SK-N-SH (cell line): ENCODE results near the gene COL5A1. TPM values are rescaled to one million over a fixed set of nuclear protein-coding genes. Genes with fewer than 3 reads are reported as not detected.

Source experiments
- CTCF ChIA-PET: fragments of 300-600, 350-600 bp; formaldehyde crosslinking; extraction: SDS; loops from one replicate; lab custom pipeline; 2021; lab: Yijun Ruan, JAX
- POLR2A ChIA-PET: fragments of 350-600 bp; sonication (Branson Sonifier 250); formaldehyde crosslinking; extraction: SDS; loops from one replicate; lab custom pipeline; 2020; ENCODE audit warnings: antibody characterized with exemption, inconsistent platforms; lab: Yijun Ruan, JAX
- DNase-seq: peaks from one replicate; pipeline ENCODE4 v3.0.0; 2012
- H2AFZ ChIP-seq: fragments of 200-600 bp; sonication (generic); 2 replicates; pipeline ENCODE4 v1.8.1; 2016; ENCODE audit warnings: antibody characterized with exemption, mild to moderate bottlenecking, low read depth
- H3F3A ChIP-seq: fragments of 200-600 bp; sonication (generic); replicated peaks from 2 replicates; pipeline ENCODE3; 2016; ENCODE audit warnings: antibody characterized with exemption, mild to moderate bottlenecking; ENCODE audit not compliant: insufficient read depth
- H3K27ac ChIP-seq, 2 experiments: fragments of 200-500 bp in 1 of 2; fragments of 200-600 bp in 1 of 2; sonication (Bioruptor generic) in 1 of 2; sonication (generic), shearing (Covaris generic) in 1 of 2; 2 replicates each; pipeline versions ENCODE4 v1.5.1 to v1.6.1; 2014 to 2016; ENCODE audit warnings: low read depth in 2 of 2, inconsistent platforms in 1 of 2, low read length in 1 of 2, mild to moderate bottlenecking in 1 of 2, mixed read lengths in 1 of 2
- H3K27me3 ChIP-seq: fragments of 200-600 bp; sonication (generic), shearing (Covaris generic); 2 replicates; pipeline ENCODE4 v1.6.1; 2016; ENCODE audit warnings: mixed run types; ENCODE audit not compliant: insufficient read depth
- H3K36me3 ChIP-seq, 2 experiments: fragments of 200-500 bp in 1 of 2; fragments of 200-600 bp in 1 of 2; sonication (Bioruptor generic) in 1 of 2; sonication (generic) in 1 of 2; replicated peaks in 1 of 2; 2 replicates each; pipeline versions ENCODE3 to v1.5.1; 2014 to 2016; ENCODE audit warnings: low read length in 1 of 2, mild to moderate bottlenecking in 1 of 2; ENCODE audit not compliant: insufficient read depth in 2 of 2, control insufficient read depth in 1 of 2
- H3K4me1 ChIP-seq, 2 experiments: fragments of 200-500 bp in 1 of 2; fragments of 200-600 bp in 1 of 2; sonication (Bioruptor generic) in 1 of 2; sonication (generic), shearing (Covaris generic) in 1 of 2; 2 replicates each; pipeline versions ENCODE4 v1.5.1 to v1.6.1; 2014 to 2016; ENCODE audit warnings: low read depth in 1 of 2, low read length in 1 of 2, mixed run types in 1 of 2; ENCODE audit not compliant: insufficient read depth in 2 of 2, control insufficient read depth in 1 of 2
- H3K4me2 ChIP-seq: fragments of 200-600 bp; sonication (generic), shearing (Covaris generic); 2 replicates; pipeline ENCODE4 v1.6.1; 2017; ENCODE audit warnings: mixed run types
- H3K4me3 ChIP-seq, 2 experiments: fragments of 200-500 bp in 1 of 2; fragments of 200-600 bp in 1 of 2; sonication (Bioruptor generic) in 1 of 2; sonication (generic), shearing (Covaris generic) in 1 of 2; 2 replicates each; pipeline versions ENCODE4 v1.5.1 to v1.8.1; 2014 to 2016; ENCODE audit warnings: low read depth in 2 of 2, inconsistent platforms in 1 of 2, low read length in 1 of 2, mild to moderate bottlenecking in 1 of 2, mixed read lengths in 1 of 2, moderate library complexity in 1 of 2
- H3K79me2 ChIP-seq: fragments of 200-600 bp; sonication (generic); 2 replicates; pipeline ENCODE4 v1.8.1; 2017; ENCODE audit warnings: mild to moderate bottlenecking; ENCODE audit not compliant: insufficient read depth
- H3K9ac ChIP-seq: fragments of 200-600 bp; sonication (generic); 2 replicates; pipeline ENCODE4 v1.6.1; 2017; ENCODE audit warnings: mixed run types
- H3K9me2 ChIP-seq: fragments of 200-600 bp; sonication (generic); 2 replicates; pipeline ENCODE4 v1.6.1; 2017; ENCODE audit warnings: mixed run types
- H3K9me3 ChIP-seq: fragments of 200-600 bp; sonication (generic); 2 replicates; pipeline ENCODE4 v1.6.1; 2017; ENCODE audit warnings: mixed run types, mild to moderate bottlenecking, moderate library complexity
- H4K20me1 ChIP-seq: fragments of 200-600 bp; sonication (generic); 2 replicates; pipeline ENCODE4 v1.6.1; 2017; ENCODE audit warnings: mild to moderate bottlenecking, mixed run types; ENCODE audit not compliant: insufficient read depth
- EP300 ChIP-seq, 2 experiments: IDR thresholded peaks; 2 replicates each; pipeline versions ENCODE4 v1.4.0 to v1.6.1; 2012; ENCODE audit warnings: borderline replicate concordance in 1 of 2, low read depth in 1 of 2, low read length in 1 of 2
- EZH2phosphoT487 ChIP-seq: fragments of 200-600 bp; sonication (generic); IDR thresholded peaks from 2 replicates; pipeline ENCODE4 v1.6.1; 2017; ENCODE audit warnings: low read depth, mixed run types, mild to moderate bottlenecking, antibody characterized with exemption, moderate library complexity, borderline replicate concordance
- RXRA ChIP-seq: IDR thresholded peaks from 2 replicates; pipeline ENCODE4 v1.4.0; 2012; ENCODE audit warnings: low read depth, mild to moderate bottlenecking, borderline replicate concordance
- YY1 ChIP-seq: IDR thresholded peaks from 2 replicates; pipeline ENCODE4 v1.4.0; 2012; ENCODE audit warnings: low read depth, mild to moderate bottlenecking
- WGBS: methylation state at CpG from one replicate; pipeline ENCODE4 v1.1.6; 2017; ENCODE audit warnings: low lambda C conversion rate; 5-methylcytosine and 5-hydroxymethylcytosine counted together
- polyA plus RNA-seq, 3 experiments: library from polyadenylated mRNA; depleted of rRNA; stranded (reverse); fragments of >200 nt; gene quantifications; 2 replicates each; pipeline ENCODE4 v1.2.3, GENCODE V29; 2012
- TF ChIP-seq, protein P1 (sequence below): IDR thresholded peaks from 2 replicates; pipeline ENCODE4 v1.4.0; 2012; ENCODE audit warnings: low read depth, borderline replicate concordance
- TF ChIP-seq, protein P2 (sequence below): fragments of 200-600 bp; sonication (generic); IDR thresholded peaks from 2 replicates; pipeline ENCODE4 v1.6.1; 2017; ENCODE audit warnings: antibody characterized with exemption, mild to moderate bottlenecking, moderate library complexity
- TF ChIP-seq, protein P3 (sequence below): IDR thresholded peaks from 2 replicates; pipeline ENCODE4 v1.4.0; 2012; ENCODE audit warnings: low read depth

Gene COL5A1
- polyA plus RNA-seq, 1 of the 3 experiments (the other 2 are of a cell fraction): 73.8 TPM

DNA sequence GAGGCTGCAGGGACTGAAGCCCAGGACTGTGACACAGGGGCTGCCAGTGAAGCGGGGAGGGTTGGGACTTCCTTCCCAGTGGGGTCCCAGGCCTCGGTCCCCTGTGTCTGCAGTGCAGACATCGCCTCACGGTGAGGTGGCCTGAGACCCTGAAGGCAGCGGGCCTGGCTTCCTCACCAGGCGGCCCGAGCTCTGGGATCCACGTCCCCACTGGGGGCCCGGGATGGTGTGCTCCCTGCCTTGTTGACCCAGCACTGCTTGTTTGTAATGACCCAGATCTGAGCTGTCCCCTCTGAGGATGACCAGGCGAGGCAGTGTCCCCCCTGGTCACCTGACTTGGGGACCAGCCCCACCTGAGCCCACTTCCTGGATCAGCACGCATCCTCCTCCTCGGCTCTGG is 53.1 kb downstream of the COL5A1 start:
- H2AFZ ChIP-seq: no peak overlapping the region
- no peak overlapping the region for H3K9ac ChIP-seq
- no peak overlapping the region for H3K4me2 ChIP-seq
- peaks cover 5% of the 10 kb centered on the region for H3F3A ChIP-seq
- H4K20me1 ChIP-seq: peaks cover 100% of the 10 kb centered on the region
- ChIA-PET POLR2A (no interaction called here), CTCF (interaction anchor here (0.7 to 9.9 kb wide), 7 partner anchors 12 to 524 kb away, joined by 3 to 122 read pairs (median 3); no protein-coding TSS in a partner anchor)
- H3K27ac ChIP-seq: no peak overlapping the region
- peaks cover 0 to 38% of the 10 kb centered on the region in 2 experiments; a peak in 1 of 4 replicates for H3K4me1 ChIP-seq
- no peak for DNase-seq
- no peaks in the 10 kb centered on the region for H3K27me3 ChIP-seq
- H3K9me2 ChIP-seq: no peaks in the 10 kb centered on the region
- peaks cover 100% of the 10 kb centered on the region for H3K79me2 ChIP-seq
- peaks cover 25 to 35% of the 10 kb centered on the region in 2 experiments for H3K36me3 ChIP-seq
- TF ChIP-seq RXRA (no peak), EZH2phosphoT487 (no peak)
- 90% methylated on average over 2 of the region's 12 CpGs for WGBS
- H3K4me3 ChIP-seq: no peak overlapping the region
- no peaks in the 10 kb centered on the region for H3K9me3 ChIP-seq

DNA sequence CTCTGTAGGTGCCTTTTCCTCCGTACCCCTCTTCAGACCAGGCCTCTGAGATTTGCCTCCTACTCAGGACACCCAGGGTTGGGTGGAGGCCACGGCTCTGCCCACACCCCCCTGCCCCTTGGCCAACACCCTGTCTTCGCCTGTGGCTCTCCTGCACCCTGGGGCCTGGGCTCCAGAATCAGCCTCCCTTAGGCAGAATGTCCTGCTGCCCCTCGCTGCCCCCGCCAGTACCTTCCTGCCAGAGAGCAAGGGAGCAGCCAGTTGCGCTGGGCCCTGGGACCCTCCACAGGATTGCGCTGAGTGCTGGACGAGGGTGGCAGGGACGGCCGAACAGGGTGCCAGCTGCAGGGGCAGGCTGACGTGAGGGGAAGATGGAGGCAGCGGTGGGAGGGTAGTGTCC is 53.5 kb downstream of the COL5A1 start:
- Histone ChIP-seq H3K4me2 (no peak overlapping the region), H3K27ac (no peak overlapping the region), H3K27me3 (no peaks in the 10 kb centered on the region), H3K9ac (no peak overlapping the region), H3K4me3 (no peak overlapping the region), H3K4me1 (peaks cover 0 to 34% of the 10 kb centered on the region in 2 experiments; a peak in 1 of 4 replicates), H3K9me2 (no peaks in the 10 kb centered on the region), H3F3A (peaks cover 5% of the 10 kb centered on the region), H3K9me3 (no peaks in the 10 kb centered on the region), H3K36me3 (peaks cover 29 to 35% of the 10 kb centered on the region in 2 experiments), H4K20me1 (peaks cover 100% of the 10 kb centered on the region), H2AFZ (no peak overlapping the region), H3K79me2 (peaks cover 100% of the 10 kb centered on the region)
- POLR2A ChIA-PET: no interaction called here
- no peak for DNase-seq
- no peak for TF ChIP-seq EP300 (IDR thresholded peaks at IDR 0.05; ENCODE audit: borderline replicate concordance in 1 of 2, low read depth in 1 of 2, low read length in 1 of 2)
- TF ChIP-seq, protein P1, sequence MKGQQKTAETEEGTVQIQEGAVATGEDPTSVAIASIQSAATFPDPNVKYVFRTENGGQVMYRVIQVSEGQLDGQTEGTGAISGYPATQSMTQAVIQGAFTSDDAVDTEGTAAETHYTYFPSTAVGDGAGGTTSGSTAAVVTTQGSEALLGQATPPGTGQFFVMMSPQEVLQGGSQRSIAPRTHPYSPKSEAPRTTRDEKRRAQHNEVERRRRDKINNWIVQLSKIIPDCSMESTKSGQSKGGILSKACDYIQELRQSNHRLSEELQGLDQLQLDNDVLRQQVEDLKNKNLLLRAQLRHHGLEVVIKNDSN: no peak
- TF ChIP-seq, protein P2, sequence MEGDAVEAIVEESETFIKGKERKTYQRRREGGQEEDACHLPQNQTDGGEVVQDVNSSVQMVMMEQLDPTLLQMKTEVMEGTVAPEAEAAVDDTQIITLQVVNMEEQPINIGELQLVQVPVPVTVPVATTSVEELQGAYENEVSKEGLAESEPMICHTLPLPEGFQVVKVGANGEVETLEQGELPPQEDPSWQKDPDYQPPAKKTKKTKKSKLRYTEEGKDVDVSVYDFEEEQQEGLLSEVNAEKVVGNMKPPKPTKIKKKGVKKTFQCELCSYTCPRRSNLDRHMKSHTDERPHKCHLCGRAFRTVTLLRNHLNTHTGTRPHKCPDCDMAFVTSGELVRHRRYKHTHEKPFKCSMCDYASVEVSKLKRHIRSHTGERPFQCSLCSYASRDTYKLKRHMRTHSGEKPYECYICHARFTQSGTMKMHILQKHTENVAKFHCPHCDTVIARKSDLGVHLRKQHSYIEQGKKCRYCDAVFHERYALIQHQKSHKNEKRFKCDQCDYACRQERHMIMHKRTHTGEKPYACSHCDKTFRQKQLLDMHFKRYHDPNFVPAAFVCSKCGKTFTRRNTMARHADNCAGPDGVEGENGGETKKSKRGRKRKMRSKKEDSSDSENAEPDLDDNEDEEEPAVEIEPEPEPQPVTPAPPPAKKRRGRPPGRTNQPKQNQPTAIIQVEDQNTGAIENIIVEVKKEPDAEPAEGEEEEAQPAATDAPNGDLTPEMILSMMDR: no peak
- TF ChIP-seq YY1: no peak
- WGBS: 93% methylated on average over 12 of the region's 12 CpGs
- CTCF ChIA-PET: interaction anchor here (0.6 to 9.9 kb wide), 8 partner anchors 11 to 524 kb away, joined by 3 to 122 read pairs (median 3); no protein-coding TSS in a partner anchor

DNA sequence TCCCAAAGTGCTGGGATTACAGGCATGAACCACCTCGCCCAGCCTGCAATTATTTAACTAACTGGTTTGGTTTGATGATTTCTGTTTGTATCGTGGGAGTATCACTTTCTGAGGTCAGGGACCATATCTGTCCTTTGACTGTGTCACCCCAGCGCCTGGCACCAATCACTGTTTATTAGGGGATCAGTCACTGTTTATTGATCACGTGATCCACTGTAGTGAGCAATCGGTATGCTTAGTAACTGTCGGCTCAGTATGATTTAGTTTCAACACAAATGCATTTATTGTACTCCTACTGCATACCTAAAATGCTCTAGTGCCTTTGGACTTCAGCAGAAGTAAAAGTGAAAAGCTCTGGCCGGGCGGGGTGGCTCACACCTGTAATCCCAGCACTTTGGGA is 54.8 kb downstream of the COL5A1 start:
- no peaks in the 10 kb centered on the region for H3K9me2 ChIP-seq
- peaks cover 35 to 38% of the 10 kb centered on the region in 2 experiments for H3K36me3 ChIP-seq
- no peak overlapping the region for H3K9ac ChIP-seq
- H3K27me3 ChIP-seq: no peaks in the 10 kb centered on the region
- TF ChIP-seq, protein P3, sequence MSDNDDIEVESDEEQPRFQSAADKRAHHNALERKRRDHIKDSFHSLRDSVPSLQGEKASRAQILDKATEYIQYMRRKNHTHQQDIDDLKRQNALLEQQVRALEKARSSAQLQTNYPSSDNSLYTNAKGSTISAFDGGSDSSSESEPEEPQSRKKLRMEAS: no peak
- TF ChIP-seq, all 33 proteins: peak for 0
- Histone ChIP-seq H3K4me2 (no peak overlapping the region), H4K20me1 (peaks cover 100% of the 10 kb centered on the region), H3K9me3 (no peaks in the 10 kb centered on the region), H3F3A (peaks cover 5% of the 10 kb centered on the region), H3K4me3 (no peak overlapping the region), H3K4me1 (peaks cover 0 to 21% of the 10 kb centered on the region in 2 experiments; a peak in 1 of 4 replicates), H3K27ac (no peak overlapping the region), H2AFZ (no peak overlapping the region), H3K79me2 (peaks cover 100% of the 10 kb centered on the region)
- WGBS: 91% methylated on average over 8 of the region's 8 CpGs
- ChIA-PET POLR2A (no interaction called here), CTCF (interaction anchor here (1.7 to 15.5 kb wide), 6 partner anchors 9 to 247 kb away, joined by 3 to 348 read pairs (median 20); no protein-coding TSS in a partner anchor)
- DNase-seq: no peak
